HepG2 (cell line): Measurements from ENCODE around the gene CTDSP1. TPM values are rescaled to one million over a fixed set of nuclear protein-coding genes. Genes with fewer than 3 reads are reported as not detected.
A peak's percentile ranks its signal among the peaks of the same experiment; 100 is the strongest.

Source experiments
- ARNT2 ChIP-seq: sonication (generic); formaldehyde crosslinking; IDR thresholded peaks from 2 replicates; pipeline ENCODE4 v1.8.0; 2022; ENCODE audit warnings: mild to moderate bottlenecking, low read depth, missing genetic modification reagents, moderate library complexity
- ETV6 ChIP-seq: sonication (generic); formaldehyde crosslinking; conservative IDR thresholded peaks from 2 replicates; pipeline ENCODE4 v1.4.0; 2020; ENCODE audit warnings: missing genetic modification reagents
- FOXK2 ChIP-seq: fragments of 450-650 bp; IDR thresholded peaks from 2 replicates; pipeline ENCODE4 v1.6.1; 2016
- GABPA ChIP-seq, 2 experiments: IDR thresholded peaks; 2 replicates each; pipeline ENCODE4 v1.6.1; 2011 to 2016; ENCODE audit warnings: low read depth in 2 of 2, low read length in 1 of 2, missing biosample characterization in 1 of 2, missing genetic modification characterization in 1 of 2
- MEIS2 ChIP-seq: sonication (generic); formaldehyde crosslinking; IDR thresholded peaks from 2 replicates; pipeline ENCODE4 v1.9.0; 2021; ENCODE audit warnings: mild to moderate bottlenecking, missing genetic modification reagents
- ONECUT2 ChIP-seq: sonication (generic); formaldehyde crosslinking; IDR thresholded peaks from 2 replicates; pipeline ENCODE4 v1.4.0; 2020; ENCODE audit warnings: missing genetic modification reagents
- PATZ1 ChIP-seq: sonication (generic); formaldehyde crosslinking; IDR thresholded peaks from 2 replicates; pipeline ENCODE4 v1.4.0; 2020; ENCODE audit warnings: missing genetic modification reagents
- PTBP1 ChIP-seq: fragments of 200-400 bp; formaldehyde crosslinking; IDR thresholded peaks from 2 replicates; pipeline ENCODE4 v1.6.1; 2018; ENCODE audit warnings: low read length, low read depth; ENCODE audit not compliant: poor library complexity, severe bottlenecking
- SIX4 ChIP-seq: sonication (generic); formaldehyde crosslinking; IDR thresholded peaks from 2 replicates; pipeline ENCODE4 v1.4.0; 2020; ENCODE audit warnings: missing genetic modification reagents
- SOX5 ChIP-seq: IDR thresholded peaks from 2 replicates; pipeline ENCODE4 v1.6.1; 2016; ENCODE audit warnings: borderline replicate concordance
- SP140L ChIP-seq: sonication (generic); formaldehyde crosslinking; IDR thresholded peaks from 2 replicates; pipeline ENCODE4 v1.4.0; 2020; ENCODE audit warnings: missing genetic modification reagents, borderline replicate concordance
- SYNCRIP ChIP-seq: fragments of 200-400 bp; formaldehyde crosslinking; IDR thresholded peaks from 2 replicates; pipeline ENCODE4 v1.6.1; 2018; ENCODE audit warnings: mild to moderate bottlenecking, low read depth, low read length; ENCODE audit not compliant: insufficient read depth
- UBTF ChIP-seq: sonication (generic); formaldehyde crosslinking; IDR thresholded peaks from 2 replicates; pipeline ENCODE4 v1.4.0; 2020; ENCODE audit warnings: mild to moderate bottlenecking, missing genetic modification reagents
- ZNF264 ChIP-seq: sonication (generic); formaldehyde crosslinking; IDR thresholded peaks from 2 replicates; pipeline ENCODE4 v1.4.0; 2020; ENCODE audit warnings: missing genetic modification reagents
- polyA plus RNA-seq, 8 experiments: library from polyadenylated mRNA; depleted of rRNA in 3 of 8; stranded (reverse) in 7 of 8; unstranded in 1 of 8; fragments of >200 nt; fragmentation: Illumina TruSeq in 4 of 8; extraction: Trizol in 4 of 8; gene quantifications; 2 replicates each; pipeline versions ENCODE4 v1.2.1 to v1.2.3, GENCODE V29; 2011 to 2016; ENCODE audit warnings: low read depth in 4 of 8, missing spikeins in 1 of 8, mixed read lengths in 1 of 8; ENCODE audit not compliant: insufficient read depth in 1 of 8
- total RNA-seq, 5 experiments: library from RNA; depleted of rRNA; stranded (reverse); fragments of >200 nt; fragmentation: Illumina TruSeq; extraction: Trizol; gene quantifications; 2 replicates each; pipeline ENCODE4 v1.2.3, GENCODE V29; 2016; ENCODE audit warnings: low read depth in 1 of 5
- TF ChIP-seq, protein P1 (sequence below): sonication (generic); formaldehyde crosslinking; IDR thresholded peaks from 2 replicates; pipeline ENCODE4 v1.9.0; 2021; ENCODE audit warnings: mild to moderate bottlenecking, missing genetic modification reagents
- TF ChIP-seq, protein P2 (sequence below): sonication (generic); formaldehyde crosslinking; IDR thresholded peaks from 2 replicates; pipeline ENCODE4 v1.5.0; 2020; ENCODE audit warnings: missing genetic modification reagents

The CTDSP1 gene
- total and polyA plus RNA-seq, 2 of the 13 experiments (the other 11 are each of a cell fraction or from before 2014, with no cell fraction given), result 91.0 to 268 TPM

DNA sequence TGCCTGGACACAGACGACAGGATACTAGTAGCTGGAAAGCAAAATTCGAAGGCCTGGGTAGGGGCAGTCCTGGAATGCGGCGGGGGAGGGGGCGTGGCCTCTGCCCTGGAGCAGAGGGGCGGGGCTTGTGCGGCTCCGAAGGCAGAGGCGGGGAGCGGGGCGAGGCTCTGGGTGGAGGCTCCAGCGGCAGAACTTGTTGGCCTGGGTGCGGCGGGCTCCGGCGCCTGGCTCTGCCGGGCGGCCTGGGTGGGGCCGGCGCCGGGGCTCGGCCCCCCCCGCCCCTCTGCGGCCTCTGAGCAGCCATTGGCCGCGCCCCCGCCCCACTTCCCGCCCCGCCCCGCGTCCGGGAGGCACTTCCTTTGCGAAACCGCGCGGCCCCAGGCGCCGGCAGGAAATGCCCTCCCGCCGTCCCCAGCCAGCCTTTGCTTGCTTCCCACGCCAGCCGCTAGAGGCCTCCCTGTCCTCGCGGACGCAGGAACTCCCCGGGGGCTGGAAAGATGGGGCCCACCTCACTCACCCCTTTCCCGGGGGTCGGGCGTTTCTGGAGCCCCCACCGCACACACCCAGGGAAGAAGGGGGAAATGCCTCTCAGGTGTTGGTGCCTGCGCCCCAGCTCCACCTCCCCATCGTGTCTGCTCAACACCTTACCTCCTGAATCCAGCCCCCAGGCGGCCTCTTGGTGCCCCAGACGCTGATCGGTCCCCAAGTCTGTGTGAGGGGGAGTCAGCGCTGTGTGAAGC, 6.7 kb downstream of the CTDSP1 start (continued):
- TF ChIP-seq, protein P1, sequence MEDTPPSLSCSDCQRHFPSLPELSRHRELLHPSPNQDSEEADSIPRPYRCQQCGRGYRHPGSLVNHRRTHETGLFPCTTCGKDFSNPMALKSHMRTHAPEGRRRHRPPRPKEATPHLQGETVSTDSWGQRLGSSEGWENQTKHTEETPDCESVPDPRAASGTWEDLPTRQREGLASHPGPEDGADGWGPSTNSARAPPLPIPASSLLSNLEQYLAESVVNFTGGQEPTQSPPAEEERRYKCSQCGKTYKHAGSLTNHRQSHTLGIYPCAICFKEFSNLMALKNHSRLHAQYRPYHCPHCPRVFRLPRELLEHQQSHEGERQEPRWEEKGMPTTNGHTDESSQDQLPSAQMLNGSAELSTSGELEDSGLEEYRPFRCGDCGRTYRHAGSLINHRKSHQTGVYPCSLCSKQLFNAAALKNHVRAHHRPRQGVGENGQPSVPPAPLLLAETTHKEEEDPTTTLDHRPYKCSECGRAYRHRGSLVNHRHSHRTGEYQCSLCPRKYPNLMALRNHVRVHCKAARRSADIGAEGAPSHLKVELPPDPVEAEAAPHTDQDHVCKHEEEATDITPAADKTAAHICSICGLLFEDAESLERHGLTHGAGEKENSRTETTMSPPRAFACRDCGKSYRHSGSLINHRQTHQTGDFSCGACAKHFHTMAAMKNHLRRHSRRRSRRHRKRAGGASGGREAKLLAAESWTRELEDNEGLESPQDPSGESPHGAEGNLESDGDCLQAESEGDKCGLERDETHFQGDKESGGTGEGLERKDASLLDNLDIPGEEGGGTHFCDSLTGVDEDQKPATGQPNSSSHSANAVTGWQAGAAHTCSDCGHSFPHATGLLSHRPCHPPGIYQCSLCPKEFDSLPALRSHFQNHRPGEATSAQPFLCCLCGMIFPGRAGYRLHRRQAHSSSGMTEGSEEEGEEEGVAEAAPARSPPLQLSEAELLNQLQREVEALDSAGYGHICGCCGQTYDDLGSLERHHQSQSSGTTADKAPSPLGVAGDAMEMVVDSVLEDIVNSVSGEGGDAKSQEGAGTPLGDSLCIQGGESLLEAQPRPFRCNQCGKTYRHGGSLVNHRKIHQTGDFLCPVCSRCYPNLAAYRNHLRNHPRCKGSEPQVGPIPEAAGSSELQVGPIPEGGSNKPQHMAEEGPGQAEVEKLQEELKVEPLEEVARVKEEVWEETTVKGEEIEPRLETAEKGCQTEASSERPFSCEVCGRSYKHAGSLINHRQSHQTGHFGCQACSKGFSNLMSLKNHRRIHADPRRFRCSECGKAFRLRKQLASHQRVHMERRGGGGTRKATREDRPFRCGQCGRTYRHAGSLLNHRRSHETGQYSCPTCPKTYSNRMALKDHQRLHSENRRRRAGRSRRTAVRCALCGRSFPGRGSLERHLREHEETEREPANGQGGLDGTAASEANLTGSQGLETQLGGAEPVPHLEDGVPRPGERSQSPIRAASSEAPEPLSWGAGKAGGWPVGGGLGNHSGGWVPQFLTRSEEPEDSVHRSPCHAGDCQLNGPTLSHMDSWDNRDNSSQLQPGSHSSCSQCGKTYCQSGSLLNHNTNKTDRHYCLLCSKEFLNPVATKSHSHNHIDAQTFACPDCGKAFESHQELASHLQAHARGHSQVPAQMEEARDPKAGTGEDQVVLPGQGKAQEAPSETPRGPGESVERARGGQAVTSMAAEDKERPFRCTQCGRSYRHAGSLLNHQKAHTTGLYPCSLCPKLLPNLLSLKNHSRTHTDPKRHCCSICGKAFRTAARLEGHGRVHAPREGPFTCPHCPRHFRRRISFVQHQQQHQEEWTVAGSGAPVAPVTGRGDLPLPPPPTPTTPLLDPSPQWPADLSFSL (CRISPR knock-in tag), result no peak; the same call in 1 of the 2 replicates
- TF ChIP-seq ZNF264 (CRISPR knock-in tag), result peak; percentile 55; the same call in 1 of the 2 replicates
- peak; percentile 99 for TF ChIP-seq PTBP1
- TF ChIP-seq ONECUT2 (CRISPR knock-in tag), result no peak
- no peak for TF ChIP-seq FOXK2
- peak; percentile 94 for TF ChIP-seq SP140L
- no peak for TF ChIP-seq SIX4 (CRISPR knock-in tag)
- no peak for TF ChIP-seq SYNCRIP
- TF ChIP-seq, protein P2, sequence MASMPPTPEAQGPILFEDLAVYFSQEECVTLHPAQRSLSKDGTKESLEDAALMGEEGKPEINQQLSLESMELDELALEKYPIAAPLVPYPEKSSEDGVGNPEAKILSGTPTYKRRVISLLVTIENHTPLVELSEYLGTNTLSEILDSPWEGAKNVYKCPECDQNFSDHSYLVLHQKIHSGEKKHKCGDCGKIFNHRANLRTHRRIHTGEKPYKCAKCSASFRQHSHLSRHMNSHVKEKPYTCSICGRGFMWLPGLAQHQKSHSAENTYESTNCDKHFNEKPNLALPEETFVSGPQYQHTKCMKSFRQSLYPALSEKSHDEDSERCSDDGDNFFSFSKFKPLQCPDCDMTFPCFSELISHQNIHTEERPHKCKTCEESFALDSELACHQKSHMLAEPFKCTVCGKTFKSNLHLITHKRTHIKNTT (CRISPR knock-in tag), result no peak
- peak; percentile 99 for TF ChIP-seq PATZ1
- TF ChIP-seq ETV6 (CRISPR knock-in tag), result peak; percentile 92
- peak; percentile 34; the same call in 1 of the 2 replicates for TF ChIP-seq MEIS2
- TF ChIP-seq UBTF (CRISPR knock-in tag), result no peak; the same call in none of the 2 replicates
- peak; percentile 34 for TF ChIP-seq SOX5
- peak; percentile 69; the same call in 1 of the 2 replicates for TF ChIP-seq ARNT2 (CRISPR knock-in tag)
- no peak for TF ChIP-seq GABPA (IDR thresholded peaks at IDR 0.05; ENCODE audit: low read depth, low read length)
- peak; percentile 88 for TF ChIP-seq GABPA (CRISPR knock-in tag; IDR thresholded peaks at IDR 0.05; ENCODE audit: low read depth)
